Neuronal stem cell (in vitro differentiated cells): Measurements from ENCODE around the gene ISYNA1.
A peak's percentile ranks its signal among the peaks of the same experiment; 100 is the strongest.

Experiments used
- DNase-seq: peaks from one replicate; pipeline ENCODE4 v3.0.0-alpha.2; 2013; ENCODE audit warnings: low spot score
- H2AFZ ChIP-seq: one replicate; pipeline ENCODE4 v1.6.1; 2013; ENCODE audit warnings: mild to moderate bottlenecking, low read length, inconsistent platforms
- H2AK5ac ChIP-seq: 2 replicates; pipeline ENCODE4 v1.6.1; 2013; ENCODE audit warnings: low read depth, mild to moderate bottlenecking, inconsistent platforms, low read length, moderate library complexity, mixed read lengths
- H2BK120ac ChIP-seq: 2 replicates; pipeline ENCODE4 v1.6.1; 2013; ENCODE audit warnings: low read depth, mild to moderate bottlenecking, inconsistent platforms, low read length, moderate library complexity, mixed read lengths
- H2BK12ac ChIP-seq: one replicate; pipeline ENCODE4 v1.6.1; 2013; ENCODE audit warnings: low read length, inconsistent platforms
- H2BK15ac ChIP-seq: 2 replicates; pipeline ENCODE4 v1.6.1; 2013; ENCODE audit warnings: mild to moderate bottlenecking, low read length, inconsistent platforms, mixed read lengths
- H2BK5ac ChIP-seq: one replicate; pipeline ENCODE4 v1.6.1; 2013; ENCODE audit warnings: inconsistent platforms, mild to moderate bottlenecking, low read length, moderate library complexity
- H3K14ac ChIP-seq: one replicate; pipeline ENCODE4 v1.6.1; 2013; ENCODE audit warnings: low read length, inconsistent platforms
- H3K18ac ChIP-seq: 2 replicates; pipeline ENCODE4 v1.6.1; 2013; ENCODE audit warnings: low read length, inconsistent platforms
- H3K23ac ChIP-seq: 2 replicates; pipeline ENCODE4 v1.6.1; 2013; ENCODE audit warnings: low read depth, mild to moderate bottlenecking, mixed read lengths, low read length, inconsistent platforms; ENCODE audit not compliant: poor library complexity
- H3K27ac ChIP-seq: replicated peaks from 3 replicates; pipeline ENCODE4 v1.5.1; 2013; ENCODE audit warnings: low read length, inconsistent platforms
- H3K27me3 ChIP-seq, 3 experiments: 2 replicates each; pipeline ENCODE4 v1.6.1; 2013; ENCODE audit warnings: low read length in 3 of 3, mild to moderate bottlenecking in 2 of 3, inconsistent platforms in 1 of 3, low read depth in 1 of 3, mixed read lengths in 1 of 3, moderate library complexity in 1 of 3; ENCODE audit not compliant: control insufficient read depth in 3 of 3, insufficient read depth in 3 of 3
- H3K36me3 ChIP-seq, 2 donors: replicated peaks in 1 of 2; 2 replicates each; pipeline ENCODE4 v1.6.1; 2013; ENCODE audit warnings: low read length in 2 of 2; ENCODE audit not compliant: control insufficient read depth in 2 of 2, insufficient read depth in 2 of 2
- H3K4ac ChIP-seq: 2 replicates; pipeline ENCODE4 v1.6.1; 2013; ENCODE audit warnings: inconsistent platforms, mild to moderate bottlenecking, low read length, moderate library complexity
- H3K4me1 ChIP-seq, 2 donors: 1 replicate in 1 of 2; 2 replicates in 1 of 2; pipeline ENCODE4 v1.6.1; 2013; ENCODE audit warnings: low read length in 2 of 2, low read depth in 1 of 2; ENCODE audit not compliant: control insufficient read depth in 2 of 2, insufficient read depth in 1 of 2
- H3K4me2 ChIP-seq: one replicate; pipeline ENCODE4 v1.6.1; 2013; ENCODE audit warnings: mild to moderate bottlenecking, low read length, inconsistent platforms; ENCODE audit not compliant: insufficient read depth, poor library complexity, severe bottlenecking
- H3K4me3 ChIP-seq, 2 donors: 2 replicates each; pipeline ENCODE4 v1.5.1; 2013; ENCODE audit warnings: low read length in 2 of 2, mild to moderate bottlenecking in 2 of 2, inconsistent platforms in 1 of 2, moderate library complexity in 1 of 2
- H3K79me1 ChIP-seq: one replicate; pipeline ENCODE4 v1.6.1; 2013; ENCODE audit warnings: low read depth, mild to moderate bottlenecking, inconsistent platforms, low read length, moderate library complexity
- H3K9ac ChIP-seq: one replicate; pipeline ENCODE4 v1.6.1; 2013; ENCODE audit warnings: mild to moderate bottlenecking, low read depth, low read length, inconsistent platforms; ENCODE audit not compliant: poor library complexity
- H3K9me3 ChIP-seq, 2 donors: replicated peaks in 1 of 2; 2 replicates each; pipeline versions ENCODE3 to v1.6.1; 2013; ENCODE audit warnings: low read length in 2 of 2, mild to moderate bottlenecking in 2 of 2, inconsistent platforms in 1 of 2, low read depth in 1 of 2, mixed read lengths in 1 of 2, moderate library complexity in 1 of 2; ENCODE audit not compliant: control insufficient read depth in 2 of 2, insufficient read depth in 1 of 2
- H4K8ac ChIP-seq: one replicate; pipeline ENCODE4 v1.6.1; 2013; ENCODE audit warnings: low read depth, mild to moderate bottlenecking, inconsistent platforms, low read length, moderate library complexity
- H4K91ac ChIP-seq: one replicate; pipeline ENCODE4 v1.6.1; 2013; ENCODE audit warnings: low read length, low read depth, mild to moderate bottlenecking, inconsistent platforms; ENCODE audit not compliant: poor library complexity
- WGBS, 2 donors: extraction: QIAGEN DNeasy Blood & Tissue Kit; methylation state at CpG; one replicate each; pipeline ENCODE4 v1.1.7; 2013; ENCODE audit warnings: missing lambda C conversion rate in 2 of 2, mixed read lengths in 1 of 2; ENCODE audit not compliant: insufficient read length in 2 of 2, insufficient replicate concordance in 1 of 2; ENCODE audit errors: extremely low coverage in 2 of 2; 5-methylcytosine and 5-hydroxymethylcytosine counted together

ISYNA1 gene

GRCh38 chr19:18433735-18434398, 4.1 kb downstream of the ISYNA1 start:
- H2BK5ac ChIP-seq = no peak overlapping the region
- H3K27me3 ChIP-seq = no peaks in the 10 kb centered on the region
- H3K9me3 ChIP-seq = no peaks in the 10 kb centered on the region
- H3K18ac ChIP-seq = peak overlapping the region; percentile 64
- H3K4ac ChIP-seq = no peak overlapping the region
- H3K23ac ChIP-seq = peak overlapping the region; percentile 55
- no peak overlapping the region for H3K27ac ChIP-seq
- no peak overlapping the region for H4K91ac ChIP-seq
- no peak overlapping the region for H3K14ac ChIP-seq
- H3K36me3 ChIP-seq = peaks cover 19 to 54% of the 10 kb centered on the region in 2 donors
- H2BK12ac ChIP-seq = no peak overlapping the region
- H3K4me3 ChIP-seq = peak overlapping the region in 1 of 2 donors; percentile 18
- DNase-seq = no peak
- H2BK15ac ChIP-seq = no peak overlapping the region
- peak overlapping the region; percentile 60 for H3K9ac ChIP-seq
- H2AK5ac ChIP-seq = peak overlapping the region; percentile 100
- H3K4me1 ChIP-seq = peaks cover 38 to 47% of the 10 kb centered on the region in 2 donors
- no CpG with 5 or more reads among the region's 60 CpGs for WGBS, 2 donors
- peak overlapping the region; percentile 66 for H3K4me2 ChIP-seq
- H3K79me1 ChIP-seq = peaks cover 14% of the 10 kb centered on the region
- H2AFZ ChIP-seq = no peak overlapping the region
- H4K8ac ChIP-seq = no peak overlapping the region
- peak overlapping the region; percentile 98 for H2BK120ac ChIP-seq

- Histone ChIP-seq H3K27ac (no peak overlapping the region), H2BK120ac (peak overlapping the region; percentile 98), H2AFZ (no peak overlapping the region), H2BK15ac (peak overlapping the region; percentile 32), H3K9ac (peak overlapping the region; percentile 99), H3K4me3 (peak overlapping the region in 1 of 2 donors; percentile 72), H3K23ac (peak overlapping the region; percentile 91), H3K36me3 (peaks cover 19 to 54% of the 10 kb centered on the region in 2 donors), H3K14ac (no peak overlapping the region), H2BK12ac (peak overlapping the region; percentile 59), H3K4me2 (peak overlapping the region; percentile 61), H3K79me1 (peaks cover 14% of the 10 kb centered on the region), H3K9me3 (no peaks in the 10 kb centered on the region), H3K4ac (peak overlapping the region; percentile 37), H3K18ac (peak overlapping the region; percentile 86), H4K8ac (no peak overlapping the region), H4K91ac (no peak overlapping the region), H2BK5ac (peak overlapping the region; percentile 77), H3K4me1 (peaks cover 39 to 48% of the 10 kb centered on the region in 2 donors), H3K27me3 (no peaks in the 10 kb centered on the region), H2AK5ac (peak overlapping the region; percentile 100)
- WGBS, 2 donors = no CpG with 5 or more reads among the region's 59 CpGs
- no peak for DNase-seq
These were observed 4.8 kb downstream of the ISYNA1 start for GRCh38 chr19:18433015-18433691.

GRCh38 chr19:18432275-18433014, 5.5 kb downstream of the ISYNA1 start:
- H3K27ac ChIP-seq = no peak overlapping the region
- H4K91ac ChIP-seq = peak overlapping the region; percentile 38

More at GRCh38 chr19:18432275-18433014, 5.5 kb downstream of the ISYNA1 start:
- Histone ChIP-seq H3K18ac (peak overlapping the region; percentile 87), H2BK15ac (peak overlapping the region; percentile 32), H3K14ac (peak overlapping the region; percentile 63), H3K9ac (peak overlapping the region; percentile 99), H3K9me3 (no peaks in the 10 kb centered on the region), H2BK5ac (peak overlapping the region; percentile 77), H3K27me3 (no peaks in the 10 kb centered on the region), H2BK120ac (peak overlapping the region; percentile 98), H3K4me3 (no peak overlapping the region), H3K4ac (no peak overlapping the region), H3K23ac (peak overlapping the region; percentile 80), H3K4me2 (no peak overlapping the region), H3K36me3 (peaks cover 19 to 55% of the 10 kb centered on the region in 2 donors), H3K4me1 (peaks cover 40 to 54% of the 10 kb centered on the region in 2 donors), H2BK12ac (peak overlapping the region; percentile 97), H3K79me1 (peaks cover 11% of the 10 kb centered on the region), H2AK5ac (peak overlapping the region; percentile 100), H4K8ac (no peak overlapping the region), H2AFZ (no peak overlapping the region)
- DNase-seq = no peak
- WGBS, 2 donors = no CpG with 5 or more reads among the region's 13 CpGs
